Peyer's patch (tissue), 4 donors: ENCODE measurements around the gene TDP1.

Experiments used
- POLR2A ChIP-seq, 2 donors: fragments of 450-650 bp; IDR thresholded peaks; one replicate each; pipeline ENCODE4 v1.5.1; 2017; ENCODE audit warnings: antibody characterized with exemption in 2 of 2, mild to moderate bottlenecking in 2 of 2, moderate library complexity in 2 of 2
- TF ChIP-seq, protein P1 (sequence below), 6 experiments: fragments of 450-650 bp in 4 of 6; fragments of 200-600 bp in 2 of 6; sonication (generic) in 1 of 6; IDR thresholded peaks; one replicate each; pipeline ENCODE4 v1.5.1; 2017 to 2019; ENCODE audit warnings: antibody characterized with exemption in 6 of 6, mild to moderate bottlenecking in 3 of 6, moderate library complexity in 1 of 6

DNA sequence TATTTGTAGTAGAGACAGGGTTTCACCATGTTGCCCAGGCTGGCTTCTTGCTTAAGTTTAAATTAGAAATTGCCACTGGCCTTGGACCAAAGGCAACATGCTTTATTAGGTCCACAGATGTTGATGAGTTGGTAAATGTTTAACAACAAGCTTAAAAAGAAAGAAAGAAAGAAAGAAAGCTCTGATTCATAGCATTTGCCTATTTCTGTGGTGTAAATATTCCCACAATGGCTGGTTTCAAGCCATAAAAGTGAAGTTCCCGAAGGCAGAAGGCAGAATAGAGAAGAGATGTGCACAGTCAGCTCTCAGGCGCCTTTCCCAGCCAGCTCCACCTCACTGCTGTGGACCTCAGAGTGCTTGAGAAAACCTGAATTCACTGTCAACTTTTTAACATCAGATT is 132.4 kb downstream of the TDP1 start:
- TF ChIP-seq, protein P1, sequence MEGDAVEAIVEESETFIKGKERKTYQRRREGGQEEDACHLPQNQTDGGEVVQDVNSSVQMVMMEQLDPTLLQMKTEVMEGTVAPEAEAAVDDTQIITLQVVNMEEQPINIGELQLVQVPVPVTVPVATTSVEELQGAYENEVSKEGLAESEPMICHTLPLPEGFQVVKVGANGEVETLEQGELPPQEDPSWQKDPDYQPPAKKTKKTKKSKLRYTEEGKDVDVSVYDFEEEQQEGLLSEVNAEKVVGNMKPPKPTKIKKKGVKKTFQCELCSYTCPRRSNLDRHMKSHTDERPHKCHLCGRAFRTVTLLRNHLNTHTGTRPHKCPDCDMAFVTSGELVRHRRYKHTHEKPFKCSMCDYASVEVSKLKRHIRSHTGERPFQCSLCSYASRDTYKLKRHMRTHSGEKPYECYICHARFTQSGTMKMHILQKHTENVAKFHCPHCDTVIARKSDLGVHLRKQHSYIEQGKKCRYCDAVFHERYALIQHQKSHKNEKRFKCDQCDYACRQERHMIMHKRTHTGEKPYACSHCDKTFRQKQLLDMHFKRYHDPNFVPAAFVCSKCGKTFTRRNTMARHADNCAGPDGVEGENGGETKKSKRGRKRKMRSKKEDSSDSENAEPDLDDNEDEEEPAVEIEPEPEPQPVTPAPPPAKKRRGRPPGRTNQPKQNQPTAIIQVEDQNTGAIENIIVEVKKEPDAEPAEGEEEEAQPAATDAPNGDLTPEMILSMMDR (IDR thresholded peaks at IDR 0.05) = no peak
- TF ChIP-seq POLR2A (IDR thresholded peaks at IDR 0.05) = no peak
